Endodermal cell (in vitro differentiated cells): ENCODE data around the gene TAF1B. TPM values are rescaled to one million over a fixed set of nuclear protein-coding genes. Genes with fewer than 3 reads are reported as not detected.

Experiments
- DNase-seq: peaks from one replicate; pipeline ENCODE4 v3.0.0-alpha.2; 2017
- H3K27ac ChIP-seq: 2 replicates; pipeline ENCODE4 v1.5.1; 2013; ENCODE audit warnings: mild to moderate bottlenecking, low read depth, low read length, moderate library complexity
- H3K27me3 ChIP-seq: 2 replicates; pipeline ENCODE4 v1.6.1; 2013; ENCODE audit warnings: mild to moderate bottlenecking, low read length, moderate library complexity; ENCODE audit not compliant: insufficient read depth, control insufficient read depth, poor library complexity, severe bottlenecking
- H3K36me3 ChIP-seq: 2 replicates; pipeline ENCODE4 v1.7.0; 2013; ENCODE audit warnings: mild to moderate bottlenecking, low read length, moderate library complexity; ENCODE audit not compliant: control insufficient read depth, insufficient read depth
- H3K4me1 ChIP-seq: one replicate; pipeline ENCODE4 v1.7.0; 2013; ENCODE audit warnings: low read length; ENCODE audit not compliant: control insufficient read depth, insufficient read depth
- H3K4me3 ChIP-seq: 2 replicates; pipeline ENCODE4 v1.5.1; 2013; ENCODE audit warnings: mild to moderate bottlenecking, low read length, moderate library complexity
- H3K9ac ChIP-seq: 2 replicates; pipeline ENCODE4 v1.6.1; 2013; ENCODE audit warnings: mild to moderate bottlenecking, low read length, moderate library complexity; ENCODE audit not compliant: poor library complexity, severe bottlenecking; ENCODE audit errors: extremely low read depth
- H3K9me3 ChIP-seq: 2 replicates; pipeline ENCODE4 v1.6.1; 2013; ENCODE audit warnings: mild to moderate bottlenecking, low read length, moderate library complexity; ENCODE audit not compliant: control insufficient read depth
- H3K27ac Mint-ChIP-seq: 2 replicates; pipeline ENCODE4 v1.8.0; 2020; ENCODE audit warnings: mixed read lengths
- H3K27me3 Mint-ChIP-seq: 2 replicates; pipeline ENCODE4 v1.8.0; 2021; ENCODE audit warnings: mild to moderate bottlenecking, mixed read lengths; ENCODE audit not compliant: insufficient read depth
- H3K36me3 Mint-ChIP-seq: 2 replicates; pipeline ENCODE4 v1.8.0; 2020; ENCODE audit warnings: low read depth, mixed read lengths
- H3K4me1 Mint-ChIP-seq: 2 replicates; pipeline ENCODE4 v1.8.0; 2020; ENCODE audit warnings: mixed read lengths
- H3K4me3 Mint-ChIP-seq: 2 replicates; pipeline ENCODE4 v1.8.0; 2020; ENCODE audit warnings: mild to moderate bottlenecking, moderate library complexity, mixed read lengths
- H3K9me3 Mint-ChIP-seq: 2 replicates; pipeline ENCODE4 v1.8.0; 2020; ENCODE audit warnings: mild to moderate bottlenecking, mixed read lengths
- CTCF ChIP-seq: fragments of 200-600 bp; sonication (generic); conservative IDR thresholded peaks from 2 replicates; pipeline ENCODE4 v1.5.0; 2021; ENCODE audit warnings: antibody characterized with exemption, mild to moderate bottlenecking
- WGBS, 2 experiments: methylation state at CpG; one replicate each; pipeline versions ENCODE4 v1.1.5 to v1.1.7; 2013; ENCODE audit warnings: missing lambda C conversion rate in 2 of 2, mixed read lengths in 1 of 2; ENCODE audit not compliant: insufficient coverage in 1 of 2, insufficient read length in 1 of 2; 5-methylcytosine and 5-hydroxymethylcytosine counted together
- total RNA-seq, 2 donors: library from RNA; stranded (reverse); fragmentation: NEBNext Ultra II Directional in 1 of 2; extraction: Animal tissue kit (Norgen Biotek cat#: 25700) in 1 of 2; gene quantifications; 2 replicates in 1 of 2; 3 replicates in 1 of 2; pipeline ENCODE4 v1.2.1, GENCODE V29; 2021

Gene TAF1B
- total RNA-seq, 2 donors from 2014 or later: 36.2 to 41.9 TPM

- Mint-ChIP-seq H3K9me3 (no peaks in the 10 kb centered on the region), H3K4me1 (peaks cover 14% of the 10 kb centered on the region), H3K27ac (no peak overlapping the region), H3K36me3 (no peaks in the 10 kb centered on the region), H3K4me3 (no peak overlapping the region), H3K27me3 (peaks cover 37% of the 10 kb centered on the region)
- Histone ChIP-seq H3K9me3 (no peaks in the 10 kb centered on the region), H3K9ac (no peak overlapping the region), H3K4me1 (peaks cover 8% of the 10 kb centered on the region), H3K4me3 (no peak overlapping the region), H3K36me3 (no peaks in the 10 kb centered on the region), H3K27me3 (peaks cover 19% of the 10 kb centered on the region), H3K27ac (no peak overlapping the region)
- WGBS, 2 experiments: 88 to 95% methylated on average over 4 to 7 of the region's 7 CpGs
- no peak for TF ChIP-seq CTCF
- no peak for DNase-seq
Observed at GRCh38 chr2:9945596-9945995, 102.3 kb downstream of the TAF1B start.

GRCh38 chr2:9946076-9946475 is 102.8 kb downstream of the TAF1B start:
- Mint-ChIP-seq H3K27me3 (peaks cover 38% of the 10 kb centered on the region), H3K9me3 (no peaks in the 10 kb centered on the region), H3K27ac (no peak overlapping the region), H3K4me3 (no peak overlapping the region), H3K4me1 (peaks cover 10% of the 10 kb centered on the region), H3K36me3 (no peaks in the 10 kb centered on the region)
- Histone ChIP-seq H3K4me1 (peaks cover 3% of the 10 kb centered on the region), H3K9me3 (no peaks in the 10 kb centered on the region), H3K9ac (no peak overlapping the region), H3K27ac (no peak overlapping the region), H3K4me3 (no peak overlapping the region), H3K36me3 (no peaks in the 10 kb centered on the region), H3K27me3 (peaks cover 23% of the 10 kb centered on the region)
- no peak for TF ChIP-seq CTCF
- no peak for DNase-seq
- 74 to 79% methylated on average over 5 to 7 of the region's 7 CpGs for WGBS, 2 experiments

- 72 to 92% methylated on average over 2 to 5 of the region's 5 CpGs for WGBS, 2 experiments
- Mint-ChIP-seq H3K4me1 (peaks cover 6% of the 10 kb centered on the region), H3K4me3 (no peak overlapping the region), H3K36me3 (no peaks in the 10 kb centered on the region), H3K27ac (no peak overlapping the region), H3K27me3 (peaks cover 38% of the 10 kb centered on the region), H3K9me3 (no peaks in the 10 kb centered on the region)
- Histone ChIP-seq H3K9me3 (no peaks in the 10 kb centered on the region), H3K9ac (no peak overlapping the region), H3K36me3 (no peaks in the 10 kb centered on the region), H3K27ac (no peak overlapping the region), H3K4me1 (peaks cover 3% of the 10 kb centered on the region), H3K27me3 (peaks cover 23% of the 10 kb centered on the region), H3K4me3 (no peak overlapping the region)
- DNase-seq: no peak
- TF ChIP-seq CTCF: no peak
Observed at GRCh38 chr2:9946818-9947217, 103.5 kb downstream of the TAF1B start.
